ENCODE results near the gene CNNM1.

GRCh38 chr10:99430116-99430450 lies 100.9 kb downstream of the CNNM1 start:
- TF ChIP-seq POLR2AphosphoS5 (IDR thresholded peaks at IDR 0.05), result no peak
- TF ChIP-seq, protein P1, sequence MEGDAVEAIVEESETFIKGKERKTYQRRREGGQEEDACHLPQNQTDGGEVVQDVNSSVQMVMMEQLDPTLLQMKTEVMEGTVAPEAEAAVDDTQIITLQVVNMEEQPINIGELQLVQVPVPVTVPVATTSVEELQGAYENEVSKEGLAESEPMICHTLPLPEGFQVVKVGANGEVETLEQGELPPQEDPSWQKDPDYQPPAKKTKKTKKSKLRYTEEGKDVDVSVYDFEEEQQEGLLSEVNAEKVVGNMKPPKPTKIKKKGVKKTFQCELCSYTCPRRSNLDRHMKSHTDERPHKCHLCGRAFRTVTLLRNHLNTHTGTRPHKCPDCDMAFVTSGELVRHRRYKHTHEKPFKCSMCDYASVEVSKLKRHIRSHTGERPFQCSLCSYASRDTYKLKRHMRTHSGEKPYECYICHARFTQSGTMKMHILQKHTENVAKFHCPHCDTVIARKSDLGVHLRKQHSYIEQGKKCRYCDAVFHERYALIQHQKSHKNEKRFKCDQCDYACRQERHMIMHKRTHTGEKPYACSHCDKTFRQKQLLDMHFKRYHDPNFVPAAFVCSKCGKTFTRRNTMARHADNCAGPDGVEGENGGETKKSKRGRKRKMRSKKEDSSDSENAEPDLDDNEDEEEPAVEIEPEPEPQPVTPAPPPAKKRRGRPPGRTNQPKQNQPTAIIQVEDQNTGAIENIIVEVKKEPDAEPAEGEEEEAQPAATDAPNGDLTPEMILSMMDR (IDR thresholded peaks at IDR 0.05), result no peak

All from suprapubic skin (tissue), 3 donors.